ENCODE data around the gene HORMAD2.
A peak's percentile ranks its signal among the peaks of the same experiment; 100 is the strongest.

HORMAD2 gene

GRCh38 chr22:30217698-30218560 is 137.7 kb downstream of the HORMAD2 start:
- in situ Hi-C loops (cut with MboI; ENCODE audit: low sequenced_read_pairs, unreplicated experiment) = no loop called here
- TF ChIP-seq CTCF (IDR thresholded peaks at IDR 0.05; ENCODE audit: borderline replicate concordance, control extremely low read depth, extremely low read depth, insufficient read depth, missing control alignments) = no peak
- no peak for DNase-seq (ENCODE audit: low spot score)

- in situ Hi-C loops (cut with MboI; ENCODE audit: low sequenced_read_pairs, unreplicated experiment) = no loop called here
- DNase-seq (ENCODE audit: low spot score) = no peak
- TF ChIP-seq CTCF (IDR thresholded peaks at IDR 0.05; ENCODE audit: borderline replicate concordance, control extremely low read depth, extremely low read depth, insufficient read depth, missing control alignments) = no peak
These were observed 138.9 kb downstream of the HORMAD2 start for GRCh38 chr22:30219049-30219654.

GRCh38 chr22:30219668-30220278 is 139.5 kb downstream of the HORMAD2 start:
- TF ChIP-seq CTCF (IDR thresholded peaks at IDR 0.05; ENCODE audit: borderline replicate concordance, control extremely low read depth, extremely low read depth, insufficient read depth, missing control alignments) = no peak
- in situ Hi-C loops (cut with MboI; ENCODE audit: low sequenced_read_pairs, unreplicated experiment) = no loop called here
- DNase-seq (ENCODE audit: low spot score) = no peak

GRCh38 chr22:30220338-30221012 is 140.2 kb downstream of the HORMAD2 start:
- in situ Hi-C loops (cut with MboI; ENCODE audit: low sequenced_read_pairs, unreplicated experiment) = no loop called here
- TF ChIP-seq CTCF (IDR thresholded peaks at IDR 0.05; ENCODE audit: borderline replicate concordance, control extremely low read depth, extremely low read depth, insufficient read depth, missing control alignments) = no peak
- DNase-seq (ENCODE audit: low spot score) = no peak

GRCh38 chr22:30221121-30221992 is 141.1 kb downstream of the HORMAD2 start:
- TF ChIP-seq CTCF (IDR thresholded peaks at IDR 0.05; ENCODE audit: borderline replicate concordance, control extremely low read depth, extremely low read depth, insufficient read depth, missing control alignments) = no peak
- in situ Hi-C loops (cut with MboI; ENCODE audit: low sequenced_read_pairs, unreplicated experiment) = no loop called here
- DNase-seq (ENCODE audit: low spot score) = peak; percentile 64

Data from GM13976 (cell line).